ENCODE measurements around the gene RAD51B. TPM values are rescaled to one million over a fixed set of nuclear protein-coding genes. Genes with fewer than 3 reads are reported as not detected.

RAD51B gene
- total RNA-seq, 1 experiment from 2014 or later: 16.7 TPM

DNA sequence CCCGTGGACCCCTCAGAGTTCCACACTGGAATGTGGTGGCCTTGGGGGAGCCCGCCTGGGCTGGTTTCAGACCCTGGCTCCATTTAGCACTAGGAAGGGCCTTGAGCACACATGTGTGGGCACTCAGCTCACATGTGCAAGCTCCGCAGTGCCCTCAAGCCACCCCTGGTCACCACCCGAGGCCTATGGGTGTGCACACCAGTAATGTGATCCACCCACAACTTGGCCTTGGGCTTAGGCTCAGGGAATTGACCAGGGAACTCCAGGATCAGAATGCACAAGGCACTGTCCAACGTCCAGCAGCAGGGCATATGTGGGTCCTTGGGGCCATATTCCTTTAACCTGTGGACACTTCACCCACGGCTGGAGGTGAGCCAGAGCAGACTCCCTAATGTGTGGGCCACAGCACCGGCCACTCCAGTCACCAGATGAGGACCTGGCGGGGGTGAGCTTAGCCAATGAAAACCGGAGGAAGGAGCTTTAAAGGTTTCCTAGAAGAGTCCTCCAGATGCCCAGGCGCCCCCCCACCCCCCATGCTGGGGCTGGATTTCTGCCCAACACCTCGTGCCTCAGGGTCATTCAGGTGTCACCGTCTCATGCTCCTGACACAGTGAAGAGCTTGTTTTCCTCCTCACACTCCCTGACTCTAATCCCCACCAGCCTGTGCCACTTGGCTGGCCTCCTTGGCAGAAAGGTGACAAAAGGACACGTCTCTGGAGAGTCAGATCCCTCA, 764.1 kb downstream of the RAD51B start:
- no peaks in the 10 kb centered on the region for H3K79me2 ChIP-seq (ENCODE audit: insufficient read depth, low read length)
- H3K36me3 Mint-ChIP-seq (ENCODE audit: insufficient read depth in 1 of 3, low read depth in 3 of 3): peaks cover 0 to 2% (median 2%) of the 10 kb centered on the region in 3 experiments; a peak in 5 of 7 replicates
- no peak overlapping the region for H3K23ac ChIP-seq (ENCODE audit: insufficient read length, low read depth, low read length)
- no peak overlapping the region for H3K9ac ChIP-seq (ENCODE audit: extremely low read depth, insufficient read length, low read length)
- H2BK12ac ChIP-seq (ENCODE audit: insufficient read length, low read depth, low read length): no peak overlapping the region
- no peak overlapping the region for H3K27ac ChIP-seq (ENCODE audit: insufficient read length, low read depth, low read length)
- H2BK15ac ChIP-seq (ENCODE audit: low read depth, low read length): no peak overlapping the region
- no peak overlapping the region for H3K4me2 ChIP-seq (ENCODE audit: insufficient read depth, insufficient read length, low read length)
- H3K56ac ChIP-seq (ENCODE audit: insufficient read length, low read depth, low read length): no peak overlapping the region
- H2AK5ac ChIP-seq (ENCODE audit: insufficient read length, low read length): no peak overlapping the region
- H3K27me3 Mint-ChIP-seq (ENCODE audit: low read depth): no peaks in the 10 kb centered on the region; the same call in 1 of the 2 replicates
- H3K4me1 ChIP-seq (ENCODE audit: insufficient read depth, low read length): peaks cover 20% of the 10 kb centered on the region; the same call in 1 of the 2 replicates
- no peaks in the 10 kb centered on the region for H3K79me1 ChIP-seq (ENCODE audit: insufficient read depth, low read depth, low read length, poor library complexity, severe bottlenecking)
- H3K9me3 Mint-ChIP-seq: peaks cover 3 to 8% of the 10 kb centered on the region in 2 experiments; a peak in 4 of 5 replicates
- H3K27me3 ChIP-seq (ENCODE audit: insufficient read depth, low read length): no peaks in the 10 kb centered on the region
- H3K4me1 Mint-ChIP-seq: peaks cover 53 to 54% of the 10 kb centered on the region in 2 experiments
- no peak overlapping the region for H3K18ac ChIP-seq (ENCODE audit: insufficient read length, low read depth, low read length)
- H3K4me3 Mint-ChIP-seq: no peak overlapping the region
- H3K9me3 ChIP-seq (ENCODE audit: control insufficient read depth, low read depth, low read length): no peaks in the 10 kb centered on the region
- no peak for DNase-seq
- no peaks in the 10 kb centered on the region for H4K20me1 ChIP-seq (ENCODE audit: control insufficient read depth, insufficient read depth, insufficient read length)
- H2BK120ac ChIP-seq (ENCODE audit: low read depth, low read length, poor library complexity, severe bottlenecking): no peak overlapping the region
- no peak overlapping the region for H4K8ac ChIP-seq (replicated peaks; ENCODE audit: insufficient read length, low read depth, low read length)
- H3T11ph ChIP-seq (ENCODE audit: low read length): no peak overlapping the region
- H2BK5ac ChIP-seq (ENCODE audit: insufficient read length, low read length): no peak overlapping the region
- H2AFZ ChIP-seq (ENCODE audit: low read length): no peak overlapping the region
- no peak overlapping the region for H3K14ac ChIP-seq (ENCODE audit: insufficient read depth, low read length)
- no CpG with 5 or more reads among the region's 13 CpGs for WGBS (ENCODE audit: extremely low coverage, insufficient read length, low lambda C conversion rate)
- H3K4ac ChIP-seq (ENCODE audit: low read depth, low read length): no peak overlapping the region
- no peak overlapping the region for H4K91ac ChIP-seq (ENCODE audit: insufficient read length, low read depth, low read length)
- H3K23me2 ChIP-seq (ENCODE audit: insufficient read length, low read depth, low read length, poor library complexity, severe bottlenecking): no peaks in the 10 kb centered on the region
- TF ChIP-seq, protein P1, sequence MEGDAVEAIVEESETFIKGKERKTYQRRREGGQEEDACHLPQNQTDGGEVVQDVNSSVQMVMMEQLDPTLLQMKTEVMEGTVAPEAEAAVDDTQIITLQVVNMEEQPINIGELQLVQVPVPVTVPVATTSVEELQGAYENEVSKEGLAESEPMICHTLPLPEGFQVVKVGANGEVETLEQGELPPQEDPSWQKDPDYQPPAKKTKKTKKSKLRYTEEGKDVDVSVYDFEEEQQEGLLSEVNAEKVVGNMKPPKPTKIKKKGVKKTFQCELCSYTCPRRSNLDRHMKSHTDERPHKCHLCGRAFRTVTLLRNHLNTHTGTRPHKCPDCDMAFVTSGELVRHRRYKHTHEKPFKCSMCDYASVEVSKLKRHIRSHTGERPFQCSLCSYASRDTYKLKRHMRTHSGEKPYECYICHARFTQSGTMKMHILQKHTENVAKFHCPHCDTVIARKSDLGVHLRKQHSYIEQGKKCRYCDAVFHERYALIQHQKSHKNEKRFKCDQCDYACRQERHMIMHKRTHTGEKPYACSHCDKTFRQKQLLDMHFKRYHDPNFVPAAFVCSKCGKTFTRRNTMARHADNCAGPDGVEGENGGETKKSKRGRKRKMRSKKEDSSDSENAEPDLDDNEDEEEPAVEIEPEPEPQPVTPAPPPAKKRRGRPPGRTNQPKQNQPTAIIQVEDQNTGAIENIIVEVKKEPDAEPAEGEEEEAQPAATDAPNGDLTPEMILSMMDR (conservative IDR thresholded peaks at IDR 0.05): no peak
- H3K27ac Mint-ChIP-seq: no peak overlapping the region
- H2BK20ac ChIP-seq (ENCODE audit: low read depth, low read length, poor library complexity, severe bottlenecking): no peak overlapping the region
- no peak overlapping the region for H4K5ac ChIP-seq (ENCODE audit: insufficient read length, low read depth, low read length)
